GDM1 (cell line): ENCODE measurements around the gene UBA52.
"Not testable (repeated sequence)": the region's sequence is repeated elsewhere in the genome, so short reads cannot be mapped to it uniquely, and the experiment has no call there.

ENCODE experiments used
- DNase-seq: peaks from one replicate; lab custom pipeline; 2025; lab: John Stamatoyannopoulos, UW

The UBA52 gene

GRCh38 chr19:18571564-18572344, at the start of gene UBA52:
Gene UBA52 (plus strand): TSS chr19:18571857. CDS start chr19:18573301, 1,444 bp downstream.
- DNase-seq = peak; percentile 96

GRCh38 chr19:18522124-18522861, 49.4 kb upstream of the UBA52 start:
- peak; percentile 100 for DNase-seq

GRCh38 chr19:18522862-18523440, 48.7 kb upstream of the UBA52 start:
- not testable (repeated sequence) for DNase-seq

- no peak for DNase-seq
Measured at GRCh38 chr19:18523841-18524240, 47.8 kb upstream of the UBA52 start.

GRCh38 chr19:18526316-18526715, 45.3 kb upstream of the UBA52 start:
- no peak for DNase-seq

- DNase-seq = no peak
Measured at GRCh38 chr19:18529782-18530181, 41.9 kb upstream of the UBA52 start.

- no peak for DNase-seq
Measured at GRCh38 chr19:18531485-18531884, 40.2 kb upstream of the UBA52 start.

GRCh38 chr19:18532168-18532890, 39.3 kb upstream of the UBA52 start:
- DNase-seq = no peak

GRCh38 chr19:18533058-18533457, 38.6 kb upstream of the UBA52 start:
- DNase-seq = no peak

- no peak for DNase-seq
Measured at GRCh38 chr19:18536475-18536874, 35.2 kb upstream of the UBA52 start.

- DNase-seq = no peak
Measured at GRCh38 chr19:18537431-18537830, 34.2 kb upstream of the UBA52 start.

GRCh38 chr19:18538115-18538514, 33.5 kb upstream of the UBA52 start:
- no peak for DNase-seq

GRCh38 chr19:18539372-18539771, 32.3 kb upstream of the UBA52 start:
- DNase-seq = no peak

- DNase-seq = not testable (repeated sequence)
Measured at GRCh38 chr19:18540200-18540599, 31.5 kb upstream of the UBA52 start.

GRCh38 chr19:18541258-18541991, 30.2 kb upstream of the UBA52 start:
- DNase-seq = no peak

GRCh38 chr19:18541992-18542940, 29.4 kb upstream of the UBA52 start:
- no peak for DNase-seq

GRCh38 chr19:18542941-18543813, 28.5 kb upstream of the UBA52 start, which contains the start of gene FKBP8:
Gene FKBP8 (minus strand): TSS chr19:18543573. CDS start chr19:18541970, 1,603 bp downstream.
- peak; percentile 85 for DNase-seq

- peak; percentile 75 for DNase-seq
Measured at GRCh38 chr19:18543814-18544475, 27.7 kb upstream of the UBA52 start.

- no peak for DNase-seq
Measured at GRCh38 chr19:18551631-18552030, 20.0 kb upstream of the UBA52 start.
